ENCODE data around the gene PLXDC2. TPM values are rescaled to one million over a fixed set of nuclear protein-coding genes. Genes with fewer than 3 reads are reported as not detected.

The PLXDC2 gene
- total RNA-seq, 1 donor from 2014 or later: 7.8 TPM

- no peak for DNase-seq (ENCODE audit: low read depth)
These were observed 160.9 kb downstream of the PLXDC2 start for GRCh38 chr10:19977097-19977521.

- no peak for DNase-seq (ENCODE audit: low read depth)
These were observed 163.4 kb downstream of the PLXDC2 start for GRCh38 chr10:19979628-19980027.

GRCh38 chr10:19983880-19984565, 167.8 kb downstream of the PLXDC2 start:
- no peak for DNase-seq (ENCODE audit: low read depth)

GRCh38 chr10:19985745-19986144, 169.5 kb downstream of the PLXDC2 start:
- DNase-seq (ENCODE audit: low read depth): no peak

GRCh38 chr10:19986591-19986990, 170.4 kb downstream of the PLXDC2 start:
- DNase-seq (ENCODE audit: low read depth): no peak

- DNase-seq (ENCODE audit: low read depth): no peak
These were observed 171.7 kb downstream of the PLXDC2 start for GRCh38 chr10:19987931-19988330.

- DNase-seq (ENCODE audit: low read depth): peak; percentile 72
These were observed 177.6 kb downstream of the PLXDC2 start for GRCh38 chr10:19993714-19994315.

- no peak for DNase-seq (ENCODE audit: low read depth)
These were observed 182.2 kb downstream of the PLXDC2 start for GRCh38 chr10:19998482-19998881.

GRCh38 chr10:19999431-19999830, 183.2 kb downstream of the PLXDC2 start:
- no peak for DNase-seq (ENCODE audit: low read depth)

GRCh38 chr10:20002026-20002425, 185.8 kb downstream of the PLXDC2 start:
- DNase-seq (ENCODE audit: low read depth): peak; percentile 77

- DNase-seq (ENCODE audit: low read depth): no peak
These were observed 186.4 kb downstream of the PLXDC2 start for GRCh38 chr10:20002657-20003056.

- DNase-seq (ENCODE audit: low read depth): peak; percentile 47
These were observed 187.9 kb downstream of the PLXDC2 start for GRCh38 chr10:20004087-20004523.

GRCh38 chr10:20005638-20006037, 189.4 kb downstream of the PLXDC2 start:
- no peak for DNase-seq (ENCODE audit: low read depth)

GRCh38 chr10:20006169-20006870, 190.1 kb downstream of the PLXDC2 start:
- DNase-seq (ENCODE audit: low read depth): no peak

- DNase-seq (ENCODE audit: low read depth): no peak
These were observed 191.2 kb downstream of the PLXDC2 start for GRCh38 chr10:20007426-20007825.

GRCh38 chr10:20013991-20014750, 197.9 kb downstream of the PLXDC2 start:
- no peak for DNase-seq (ENCODE audit: low read depth)

GRCh38 chr10:20017961-20018360, 201.7 kb downstream of the PLXDC2 start:
- DNase-seq (ENCODE audit: low read depth): peak; percentile 37

GRCh38 chr10:20020677-20021076, 204.4 kb downstream of the PLXDC2 start:
- DNase-seq (ENCODE audit: low read depth): no peak

GRCh38 chr10:20029523-20029922, 213.3 kb downstream of the PLXDC2 start:
- no peak for DNase-seq (ENCODE audit: low read depth)

GRCh38 chr10:20033476-20033875, 217.2 kb downstream of the PLXDC2 start:
- no peak for DNase-seq (ENCODE audit: low read depth)

- DNase-seq (ENCODE audit: low read depth): peak; percentile 13
These were observed 218.5 kb downstream of the PLXDC2 start for GRCh38 chr10:20034732-20035131.

- DNase-seq (ENCODE audit: low read depth): peak; percentile 94
These were observed 223.8 kb downstream of the PLXDC2 start for GRCh38 chr10:20040012-20040411.

Data from renal cortical epithelial cell (primary cell).